Endometrial microvascular endothelial cells (primary cell): ENCODE measurements around the gene ZCCHC2. TPM values are rescaled to one million over a fixed set of nuclear protein-coding genes. Genes with fewer than 3 reads are reported as not detected.

Experiments
- in situ Hi-C: cut with HindIII; loops from 2 replicates; pipeline ENCODE4 v1.10.0; 2017; ENCODE audit warnings: low sequenced_read_pairs, low pct_unique_long_range_greater_than_20kb; ENCODE audit errors: inconsistent ontology term
- total RNA-seq: library from RNA; depleted of rRNA; stranded (reverse); fragments of >200 nt; gene quantifications from one replicate; pipeline ENCODE4 v1.2.3, GENCODE V29; 2015; ENCODE audit errors: inconsistent ontology term

The ZCCHC2 gene
- total RNA-seq, 1 donor from 2014 or later = 18.7 TPM

DNA sequence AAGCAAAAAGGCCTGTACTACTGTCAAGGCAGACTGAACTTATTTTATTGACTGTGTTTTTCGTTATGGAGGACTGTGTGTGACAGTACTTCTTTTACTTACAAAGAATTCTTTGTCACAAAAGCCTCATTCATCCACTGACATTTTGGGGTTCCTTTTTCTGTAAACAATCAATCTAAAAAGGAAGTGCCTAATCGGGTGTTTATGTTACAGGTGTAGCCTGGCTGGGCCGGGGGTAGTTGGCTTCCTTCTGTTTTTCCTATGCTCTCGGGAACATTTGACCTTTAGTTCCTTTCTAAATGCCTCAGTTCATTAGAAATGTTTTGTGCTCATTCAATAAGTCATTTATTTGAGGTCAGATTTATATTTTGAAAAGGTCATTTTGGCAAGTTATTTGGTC lies 8.3 kb downstream of the ZCCHC2 start:
- in situ Hi-C loops = no loop called here

DNA sequence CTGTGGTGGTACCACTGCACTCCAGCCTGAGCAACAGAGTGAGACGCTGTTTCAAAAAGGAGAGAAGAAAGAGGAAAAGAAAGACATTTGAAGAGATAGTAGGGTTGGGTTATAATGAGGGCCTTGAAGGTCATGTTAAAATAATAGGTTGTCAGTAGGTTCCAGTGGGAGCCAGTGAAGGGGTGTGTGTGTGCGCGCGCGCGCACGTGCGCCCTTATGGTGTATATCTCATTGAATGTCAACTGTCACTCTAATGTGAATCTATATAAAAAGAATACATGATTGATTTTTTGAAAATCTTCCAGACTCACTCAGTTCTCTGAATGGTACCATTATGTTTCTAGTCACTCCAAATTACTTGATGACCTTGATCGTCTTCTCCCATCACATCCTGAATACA lies 9.1 kb downstream of the ZCCHC2 start:
- in situ Hi-C loops = no loop called here

GRCh38 chr18:62536005-62536404 lies 13.2 kb downstream of the ZCCHC2 start:
- in situ Hi-C loops = no loop called here

DNA sequence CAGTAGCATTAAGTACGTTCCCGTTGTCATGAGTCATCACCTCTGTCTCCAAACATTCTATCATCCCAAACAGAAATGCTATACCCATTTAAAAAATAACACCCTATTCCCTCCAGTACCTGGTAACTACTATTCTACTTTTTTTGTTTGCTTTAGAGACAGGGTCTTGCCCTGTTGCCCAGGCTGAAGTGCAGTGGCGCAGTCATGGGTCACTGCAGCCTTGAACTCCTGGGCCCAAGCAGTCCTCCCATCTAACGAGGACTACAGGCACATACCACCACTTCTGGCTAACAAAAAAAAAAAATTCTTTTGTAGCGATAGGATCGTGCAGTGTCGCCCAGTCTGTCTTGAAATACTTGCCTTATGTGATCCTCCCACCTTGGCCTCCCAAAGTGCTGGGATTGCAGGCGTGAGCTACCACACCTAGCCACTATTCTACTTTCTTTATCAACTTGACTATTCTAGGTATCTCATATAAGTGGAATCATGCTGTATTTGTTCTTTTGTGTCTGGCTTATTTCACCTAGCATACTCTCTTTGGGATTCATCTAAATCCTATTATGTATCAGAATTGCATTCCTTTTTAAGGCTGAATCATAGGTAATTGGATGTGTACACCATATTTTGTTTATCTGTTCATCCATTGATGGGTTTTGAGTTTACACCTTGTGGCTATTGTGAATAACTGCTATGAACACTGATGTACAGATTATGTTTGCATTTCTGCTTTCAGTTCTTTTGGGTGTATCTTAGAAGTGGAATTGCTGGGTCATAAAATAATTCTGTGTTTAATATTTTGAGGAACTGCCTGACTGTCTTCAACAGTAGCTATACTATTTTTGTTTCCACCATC lies 14.4 kb downstream of the ZCCHC2 start:
- in situ Hi-C loops = no loop called here

DNA sequence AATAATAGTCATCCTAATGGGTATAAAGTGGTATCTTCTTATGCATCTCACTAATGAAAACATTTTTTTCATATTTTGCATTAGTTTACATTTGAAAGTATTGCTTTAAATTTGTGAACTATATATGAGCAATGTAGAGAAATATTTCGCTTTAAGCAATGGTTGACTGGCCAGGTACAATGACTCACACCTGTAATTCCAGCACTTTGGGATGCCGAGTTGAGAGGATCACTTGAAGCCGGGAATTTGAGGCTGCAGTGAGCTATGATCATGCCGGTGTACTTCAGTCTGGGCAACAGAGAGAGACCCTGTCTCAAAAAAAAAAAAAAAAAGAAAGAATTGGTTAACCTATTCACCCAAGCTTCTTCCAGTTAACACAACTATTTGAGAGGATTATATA lies 15.1 kb downstream of the ZCCHC2 start:
- in situ Hi-C loops = no loop called here

- in situ Hi-C loops = no loop called here
These were observed 16.1 kb downstream of the ZCCHC2 start for GRCh38 chr18:62538881-62539280.

DNA sequence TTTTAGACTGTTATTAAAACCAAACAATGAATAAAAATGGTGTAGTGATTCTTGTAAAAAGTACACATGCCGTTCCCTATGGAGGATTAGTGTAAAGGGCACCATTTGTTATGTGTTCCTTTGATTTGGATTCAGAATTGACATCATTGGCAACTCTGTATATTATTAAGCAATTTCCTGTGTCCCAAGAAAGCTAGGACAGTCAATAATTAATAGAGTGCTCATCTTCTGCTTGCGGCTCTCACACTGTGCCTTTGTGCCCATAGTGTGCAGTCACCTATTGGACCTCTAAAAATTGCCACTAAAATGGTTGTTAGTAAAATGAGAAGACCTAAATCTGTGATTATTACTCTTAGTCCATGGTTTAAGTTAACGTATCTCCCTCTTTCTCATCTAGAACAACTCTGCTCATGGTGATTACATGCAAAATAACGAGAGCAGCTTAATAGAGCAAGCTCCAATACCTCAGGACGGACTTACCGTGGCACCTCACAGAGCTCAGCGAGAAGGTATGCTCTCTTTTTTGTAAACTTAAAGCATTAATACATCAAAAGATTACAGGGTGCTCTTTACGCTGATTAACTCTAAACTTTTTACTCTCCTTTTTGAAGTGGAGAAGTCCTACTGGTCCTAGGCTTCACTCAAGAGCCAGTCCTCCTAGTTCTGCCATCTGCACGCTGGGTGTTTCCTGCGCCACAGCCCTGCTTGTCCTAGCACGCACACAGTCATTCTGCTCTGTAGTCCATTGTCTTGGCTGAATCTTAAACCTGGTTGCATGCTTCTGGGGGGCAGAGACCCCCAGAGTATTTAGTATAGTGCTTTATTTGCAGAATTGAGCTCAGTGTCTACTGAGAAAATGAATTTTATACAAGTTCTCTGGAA lies 16.7 kb downstream of the ZCCHC2 start:
- in situ Hi-C loops = no loop called here

GRCh38 chr18:62543021-62543420 lies 20.2 kb downstream of the ZCCHC2 start:
- in situ Hi-C loops = no loop called here

DNA sequence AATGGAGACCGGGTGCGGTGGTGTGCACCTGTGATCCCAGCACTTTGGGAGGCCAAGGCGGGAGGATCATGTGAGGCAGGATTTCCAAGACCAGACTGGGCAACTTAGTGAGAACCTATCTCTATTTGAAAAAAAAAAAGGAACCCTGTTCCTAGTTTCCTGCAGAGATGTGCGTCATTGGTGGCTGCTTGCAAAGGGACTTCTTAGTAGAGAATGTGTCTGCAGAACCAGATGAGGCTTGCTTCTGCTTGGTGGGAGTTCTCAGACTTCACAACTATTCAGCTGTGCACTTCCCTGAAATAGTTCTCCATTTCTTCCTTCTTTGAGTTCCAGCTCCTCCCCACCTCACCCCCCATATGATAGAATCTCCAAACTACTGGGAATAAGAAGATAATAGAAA lies 22.3 kb downstream of the ZCCHC2 start:
- in situ Hi-C loops = no loop called here

- in situ Hi-C loops = no loop called here
These were observed 26.9 kb downstream of the ZCCHC2 start for GRCh38 chr18:62549755-62550154.

DNA sequence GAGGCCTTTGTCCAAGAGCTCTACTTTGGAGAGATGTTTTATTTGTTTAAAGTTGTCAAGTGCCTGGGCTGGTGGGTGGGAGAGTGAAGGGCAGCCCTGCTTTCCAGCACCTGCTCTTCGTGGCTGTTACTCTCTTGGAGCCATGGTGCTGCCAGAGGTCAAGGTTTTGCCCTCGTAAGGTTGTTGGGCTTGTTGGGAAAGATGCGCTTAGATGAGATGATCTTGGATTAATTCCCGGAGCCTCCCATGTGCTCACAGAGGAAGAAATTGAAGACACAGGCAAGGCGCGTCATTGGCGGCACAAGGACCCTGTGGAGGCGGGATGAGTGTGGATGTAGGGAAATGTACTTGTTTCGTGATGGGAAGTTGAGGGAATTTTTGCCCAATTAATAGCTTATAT lies 27.9 kb downstream of the ZCCHC2 start:
- in situ Hi-C loops = no loop called here

GRCh38 chr18:62551972-62552513 lies 29.2 kb downstream of the ZCCHC2 start:
- in situ Hi-C loops = no loop called here

- in situ Hi-C loops = no loop called here
These were observed 31.4 kb downstream of the ZCCHC2 start for GRCh38 chr18:62554061-62554815.

- in situ Hi-C loops = no loop called here
These were observed 32.3 kb downstream of the ZCCHC2 start for GRCh38 chr18:62555135-62555534.

DNA sequence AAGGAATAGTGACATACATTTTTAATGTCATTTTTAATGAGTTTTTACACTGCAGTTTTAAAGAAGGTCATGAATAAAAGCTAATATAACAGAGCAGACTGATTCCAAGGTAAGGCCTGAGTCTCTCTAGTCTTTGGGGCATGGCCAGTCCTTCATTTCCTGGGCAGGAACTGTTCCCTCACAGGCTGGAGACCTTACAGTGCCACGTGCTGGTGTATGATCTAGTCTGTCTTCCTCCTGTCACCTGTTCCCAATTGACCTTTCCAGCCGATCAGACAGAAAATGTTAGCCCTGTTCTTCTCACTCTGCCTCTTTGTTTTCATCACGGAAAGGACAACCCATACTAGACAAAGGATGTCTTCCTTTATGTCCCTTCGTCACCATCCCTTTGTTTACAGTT lies 33.6 kb downstream of the ZCCHC2 start:
- in situ Hi-C loops = no loop called here

DNA sequence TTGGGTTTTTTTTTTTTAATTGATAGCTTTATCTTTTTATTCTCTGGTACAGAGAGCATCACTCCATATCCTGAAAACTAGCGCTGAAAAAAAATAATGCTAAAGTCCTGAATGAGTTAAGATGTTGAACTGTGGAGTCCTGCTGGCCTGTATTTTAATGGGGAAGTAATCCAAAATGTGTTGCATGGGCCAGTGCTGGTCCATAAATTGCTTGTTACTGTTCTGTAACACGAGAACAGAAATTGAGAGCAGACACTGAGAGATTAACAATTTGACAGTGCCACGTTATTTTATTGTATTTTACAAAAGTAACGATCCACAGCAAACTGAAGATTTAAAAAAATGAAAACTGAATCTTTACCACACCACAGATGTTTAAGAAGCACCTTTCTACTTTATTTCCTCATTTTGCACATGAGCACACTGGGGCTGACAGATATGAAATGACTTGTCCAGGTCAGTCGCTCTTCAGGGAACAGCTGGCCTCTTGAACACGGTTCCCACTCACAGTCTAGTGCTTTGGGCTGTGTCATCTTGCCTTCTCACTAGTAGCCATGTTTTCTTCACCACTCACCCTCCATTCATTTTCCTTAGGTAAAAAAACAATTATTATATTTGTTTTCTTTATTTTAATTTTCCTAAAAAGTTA lies 35.3 kb downstream of the ZCCHC2 start:
- in situ Hi-C loops = no loop called here

GRCh38 chr18:62564044-62564443 lies 41.2 kb downstream of the ZCCHC2 start:
- in situ Hi-C loops = no loop called here

- in situ Hi-C loops = no loop called here
These were observed 43.4 kb downstream of the ZCCHC2 start for GRCh38 chr18:62566199-62566598.

- in situ Hi-C loops = no loop called here
These were observed 44.0 kb downstream of the ZCCHC2 start for GRCh38 chr18:62566818-62567217.
